ENCODE results near the gene MBTPS1. TPM values are rescaled to one million over a fixed set of nuclear protein-coding genes. Genes with fewer than 3 reads are reported as not detected.
A peak's percentile ranks its signal among the peaks of the same experiment; 100 is the strongest.

MBTPS1 gene
- total and polyA plus RNA-seq, 4 donors: 45.5 to 130 (median 68.0) TPM

GRCh38 chr16:84065536-84066132 is 51.1 kb downstream of the MBTPS1 start:
- peaks cover 40 to 67% (median 44%) of the 10 kb centered on the region in 4 donors for H3K36me3 ChIP-seq (ENCODE audit: control insufficient read depth in 4 of 4, insufficient read depth in 4 of 4, low read length in 4 of 4)
- no peak for ATAC-seq (ENCODE audit: insufficient read depth, low FRiP score)
- 55 to 60% methylated on average over 12 of the region's 12 CpGs for WGBS, 2 donors
- TF ChIP-seq CTCF (IDR thresholded peaks at IDR 0.05; ENCODE audit: control extremely low read depth, extremely low read depth): peak; percentile 27
- H3K4me1 ChIP-seq (ENCODE audit: control insufficient read depth in 5 of 5, insufficient read depth in 5 of 5, low read length in 5 of 5): no peaks in the 10 kb centered on the region
- DNase-seq: peak; percentile 51 to 71 (median 59)
- H3K9me3 ChIP-seq (ENCODE audit: control insufficient read depth in 4 of 4, insufficient read depth in 3 of 4, low read length in 3 of 4): no peaks in the 10 kb centered on the region
- no peaks in the 10 kb centered on the region for H3K27me3 ChIP-seq (ENCODE audit: control insufficient read depth in 3 of 3, insufficient read depth in 3 of 3, low read length in 2 of 3)
- no peak overlapping the region for H3K9ac ChIP-seq (ENCODE audit: insufficient read depth in 1 of 2, low read length in 2 of 2)
- no peak overlapping the region for H3K4me3 ChIP-seq
- H3K27ac ChIP-seq (ENCODE audit: low read depth in 1 of 2, low read length in 1 of 2): no peak overlapping the region

- Histone ChIP-seq H3K27ac (ENCODE audit: low read depth in 1 of 2, low read length in 1 of 2) (no peak overlapping the region), H3K4me1 (ENCODE audit: control insufficient read depth in 5 of 5, insufficient read depth in 5 of 5, low read length in 5 of 5) (no peaks in the 10 kb centered on the region), H3K36me3 (ENCODE audit: control insufficient read depth in 4 of 4, insufficient read depth in 4 of 4, low read length in 4 of 4) (peaks cover 31 to 65% (median 41%) of the 10 kb centered on the region in 4 donors), H3K27me3 (ENCODE audit: control insufficient read depth in 3 of 3, insufficient read depth in 3 of 3, low read length in 2 of 3) (no peaks in the 10 kb centered on the region), H3K9ac (ENCODE audit: insufficient read depth in 1 of 2, low read length in 2 of 2) (no peak overlapping the region), H3K4me3 (no peak overlapping the region), H3K9me3 (ENCODE audit: control insufficient read depth in 4 of 4, insufficient read depth in 3 of 4, low read length in 3 of 4) (no peaks in the 10 kb centered on the region)
- TF ChIP-seq CTCF (IDR thresholded peaks at IDR 0.05; ENCODE audit: control extremely low read depth, extremely low read depth): no peak
- DNase-seq (no peak), ATAC-seq (ENCODE audit: insufficient read depth, low FRiP score) (no peak)
- WGBS, 2 donors: 90 to 92% methylated on average over 4 of the region's 4 CpGs
These were observed 52.8 kb downstream of the MBTPS1 start for GRCh38 chr16:84063980-84064379.

GRCh38 chr16:84062734-84063640 is 53.8 kb downstream of the MBTPS1 start:
- peak; percentile 75 to 84 (median 75) for DNase-seq
- Histone ChIP-seq H3K36me3 (ENCODE audit: control insufficient read depth in 4 of 4, insufficient read depth in 4 of 4, low read length in 4 of 4) (peaks cover 28 to 60% (median 38%) of the 10 kb centered on the region in 4 donors), H3K4me1 (ENCODE audit: control insufficient read depth in 5 of 5, insufficient read depth in 5 of 5, low read length in 5 of 5) (no peaks in the 10 kb centered on the region), H3K9ac (ENCODE audit: insufficient read depth in 1 of 2, low read length in 2 of 2) (no peak overlapping the region), H3K27me3 (ENCODE audit: control insufficient read depth in 3 of 3, insufficient read depth in 3 of 3, low read length in 2 of 3) (no peaks in the 10 kb centered on the region), H3K4me3 (no peak overlapping the region), H3K27ac (ENCODE audit: low read depth in 1 of 2, low read length in 1 of 2) (peak overlapping the region in 1 of 2 donors; percentile 6), H3K9me3 (ENCODE audit: control insufficient read depth in 4 of 4, insufficient read depth in 3 of 4, low read length in 3 of 4) (no peaks in the 10 kb centered on the region)
- WGBS, 2 donors: 57 to 69% methylated on average over 24 to 25 of the region's 25 CpGs
- ATAC-seq (ENCODE audit: insufficient read depth, low FRiP score): peak; percentile 93
- peak; percentile 54 for TF ChIP-seq CTCF (IDR thresholded peaks at IDR 0.05; ENCODE audit: control extremely low read depth, extremely low read depth)

Measured in lung (tissue), 12 donors.